Left ventricle myocardium inferior (tissue), 1 donor: ENCODE results near the gene RBM19. TPM values are rescaled to one million over a fixed set of nuclear protein-coding genes. Genes with fewer than 3 reads are reported as not detected.

Source experiments
- DNase-seq: peaks from one replicate; pipeline ENCODE4 v3.0.0-alpha.2; 2020
- H3K27ac ChIP-seq: fragments of 200-600 bp; replicated peaks from 2 replicates; pipeline ENCODE4 v1.8.0; 2021
- H3K27me3 ChIP-seq: fragments of 200-600 bp; 2 replicates; pipeline ENCODE4 v1.8.0; 2021; ENCODE audit warnings: low read depth
- H3K36me3 ChIP-seq: fragments of 200-600 bp; 2 replicates; pipeline ENCODE4 v1.8.0; 2021
- H3K4me1 ChIP-seq: fragments of 200-600 bp; 2 replicates; pipeline ENCODE4 v1.8.0; 2021
- H3K4me3 ChIP-seq: fragments of 200-600 bp; 2 replicates; pipeline ENCODE4 v1.8.0; 2021; ENCODE audit warnings: mild to moderate bottlenecking, moderate library complexity
- H3K9me3 ChIP-seq: fragments of 200-600 bp; replicated peaks from 2 replicates; pipeline ENCODE4 v1.8.0; 2021
- CTCF ChIP-seq: fragments of 200-600 bp; IDR thresholded peaks from 2 replicates; pipeline ENCODE4 v1.8.0; 2021; ENCODE audit warnings: antibody characterized with exemption, mild to moderate bottlenecking, borderline replicate concordance
- intact Hi-C: fragments of 100-400 bp; cut with micrococcal nuclease; formaldehyde crosslinking; loops from one replicate; pipeline ENCODE4 v1.11.0; 2022
- total RNA-seq: library from RNA; stranded (reverse); fragmentation: NEBNext Ultra II Directional; extraction: Animal tissue kit (Norgen Biotek cat#: 25700); gene quantifications from one replicate; pipeline ENCODE4 v1.2.1, GENCODE V29; 2021
- donor health status: DM: no; HTN: yes; CAD: no; lungs with severe emphysema.

The RBM19 gene
- total RNA-seq, 1 donor from 2014 or later = 18.9 TPM

GRCh38 chr12:113896841-113897240, 69.3 kb downstream of the RBM19 start:
- intact Hi-C loops = no loop called here
- Histone ChIP-seq H3K4me1 (peaks cover 17% of the 10 kb centered on the region), H3K36me3 (peaks cover 6% of the 10 kb centered on the region), H3K27me3 (no peaks in the 10 kb centered on the region), H3K27ac (no peak overlapping the region), H3K4me3 (no peak overlapping the region), H3K9me3 (no peaks in the 10 kb centered on the region)
- TF ChIP-seq CTCF = no peak
- DNase-seq = no peak

- H3K4me3 ChIP-seq = no peak overlapping the region
- H3K4me1 ChIP-seq = peaks cover 15% of the 10 kb centered on the region
- H3K36me3 ChIP-seq = peaks cover 6% of the 10 kb centered on the region
- H3K9me3 ChIP-seq = no peaks in the 10 kb centered on the region
- no peak overlapping the region for H3K27ac ChIP-seq
- DNase-seq = no peak
- no peaks in the 10 kb centered on the region for H3K27me3 ChIP-seq
- intact Hi-C loops = no loop called here
- TF ChIP-seq CTCF = no peak
Observed at GRCh38 chr12:113896194-113896593, 69.9 kb downstream of the RBM19 start.

GRCh38 chr12:113895176-113895575, 70.9 kb downstream of the RBM19 start:
- TF ChIP-seq CTCF = no peak
- intact Hi-C loops = no loop called here

GRCh38 chr12:113894697-113895096, 71.4 kb downstream of the RBM19 start:
- intact Hi-C loops = no loop called here
- no peak for DNase-seq

More at GRCh38 chr12:113895176-113895575, 70.9 kb downstream of the RBM19 start:
- Histone ChIP-seq H3K9me3 (no peaks in the 10 kb centered on the region), H3K27me3 (no peaks in the 10 kb centered on the region), H3K4me3 (no peak overlapping the region), H3K27ac (no peak overlapping the region), H3K36me3 (peaks cover 6% of the 10 kb centered on the region), H3K4me1 (peaks cover 5% of the 10 kb centered on the region)
- DNase-seq = no peak

GRCh38 chr12:113893221-113893620, 72.9 kb downstream of the RBM19 start:
- Histone ChIP-seq H3K4me3 (no peak overlapping the region), H3K9me3 (no peaks in the 10 kb centered on the region), H3K27me3 (no peaks in the 10 kb centered on the region), H3K4me1 (peaks cover 5% of the 10 kb centered on the region), H3K27ac (no peak overlapping the region), H3K36me3 (peaks cover 12% of the 10 kb centered on the region)
- no peak for TF ChIP-seq CTCF
- intact Hi-C loops = no loop called here
- DNase-seq = no peak

More at GRCh38 chr12:113894697-113895096, 71.4 kb downstream of the RBM19 start:
- Histone ChIP-seq H3K36me3 (peaks cover 6% of the 10 kb centered on the region), H3K27ac (no peak overlapping the region), H3K9me3 (no peaks in the 10 kb centered on the region), H3K4me3 (no peak overlapping the region), H3K4me1 (peaks cover 5% of the 10 kb centered on the region), H3K27me3 (no peaks in the 10 kb centered on the region)
- TF ChIP-seq CTCF = no peak

- Histone ChIP-seq H3K27me3 (no peaks in the 10 kb centered on the region), H3K4me3 (no peak overlapping the region), H3K4me1 (peaks cover 5% of the 10 kb centered on the region), H3K27ac (no peak overlapping the region), H3K36me3 (peaks cover 12% of the 10 kb centered on the region), H3K9me3 (no peaks in the 10 kb centered on the region)
- no peak for TF ChIP-seq CTCF
- intact Hi-C loops = no loop called here
- no peak for DNase-seq
Observed at GRCh38 chr12:113892556-113892955, 73.6 kb downstream of the RBM19 start.
